SHP77 (cell line): ENCODE results near the gene CNPY3.
A peak's percentile ranks its signal among the peaks of the same experiment; 100 is the strongest.

Experiments used
- DNase-seq, 2 experiments: peaks; one replicate each; lab custom pipeline; 2025; lab: John Stamatoyannopoulos, UW

CNPY3 gene

GRCh38 chr6:42981836-42982235 lies 52.6 kb downstream of the CNPY3 start:
- DNase-seq: no peak

DNA sequence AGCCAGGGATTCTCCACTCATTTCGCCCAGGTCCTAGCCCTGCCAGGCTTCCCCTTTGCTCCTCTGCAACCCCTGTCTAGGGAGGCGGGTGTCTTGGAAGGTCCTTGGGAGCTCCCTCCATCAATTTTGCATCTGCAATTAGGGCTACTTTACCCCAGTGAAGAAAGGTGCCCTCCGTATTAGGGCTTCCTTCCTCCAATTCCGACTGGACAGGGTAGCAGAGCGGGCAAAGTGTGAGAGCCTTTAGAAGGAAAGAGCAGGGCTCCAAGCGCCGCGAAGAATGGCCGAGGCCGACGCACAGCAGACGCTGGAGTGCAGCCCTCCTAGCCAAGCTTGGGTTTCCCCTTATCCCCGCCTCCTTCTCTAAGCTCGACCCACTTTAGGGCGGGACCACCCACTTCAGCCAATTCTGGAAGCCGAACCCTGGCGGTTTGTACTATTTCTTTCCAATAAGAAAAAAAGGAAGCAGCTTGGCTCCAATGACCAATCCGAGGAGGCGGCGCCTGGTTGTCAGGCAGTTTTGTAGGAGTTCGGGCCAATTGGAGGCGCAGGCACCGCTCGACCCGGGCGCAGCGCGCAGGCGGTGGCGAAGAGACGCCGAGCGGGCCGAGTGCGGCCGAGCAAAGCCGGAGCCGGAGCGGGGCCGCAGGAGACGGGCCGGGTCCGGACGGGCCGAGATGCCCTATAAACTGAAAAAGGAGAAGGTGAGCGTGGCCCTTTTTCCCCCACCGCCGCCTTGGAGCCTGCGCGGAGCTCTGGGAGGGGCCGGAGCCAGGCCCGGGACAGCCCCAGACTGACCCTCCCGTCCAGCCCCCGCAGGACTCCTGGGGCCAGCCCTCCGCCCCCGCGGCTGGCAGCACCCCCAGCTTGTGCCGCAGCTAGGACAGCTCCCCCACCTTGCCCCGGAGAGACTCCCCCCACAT lies 55.0 kb downstream of the CNPY3 start, which contains the start of gene PPP2R5D:
PPP2R5D (plus strand) TSS at position 570 of the 923 bp plus-strand sequence; CDS start at position 678, 108 bp downstream.
- DNase-seq: peak; percentile 100

DNA sequence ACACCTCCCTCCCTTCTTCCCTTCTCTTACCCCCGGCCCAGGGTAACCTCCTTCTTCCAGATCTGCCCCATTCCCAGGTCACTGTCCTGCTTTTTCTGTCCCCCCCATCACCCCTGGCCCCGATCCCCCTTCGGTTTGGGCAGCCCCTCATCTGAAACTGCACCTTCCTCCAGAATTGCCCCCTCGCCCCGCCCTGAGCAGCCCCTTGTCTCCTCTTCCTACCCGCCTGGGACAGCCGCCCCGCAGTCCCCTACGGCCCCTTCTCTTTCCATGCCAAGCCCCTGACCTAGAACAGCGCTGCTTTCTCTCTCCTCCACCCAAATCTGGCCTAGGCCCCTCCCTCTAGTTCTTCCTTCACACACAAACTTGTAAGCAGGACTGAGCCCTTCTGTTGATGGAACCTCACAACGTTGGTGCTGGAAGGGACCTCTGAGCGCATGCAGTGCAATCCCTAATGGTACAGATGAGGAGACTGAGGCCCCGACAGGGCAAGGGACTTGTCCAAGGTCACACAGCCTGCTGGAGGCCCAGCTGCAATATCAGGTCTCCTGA lies 55.7 kb downstream of the CNPY3 start:
- no peak for DNase-seq

DNA sequence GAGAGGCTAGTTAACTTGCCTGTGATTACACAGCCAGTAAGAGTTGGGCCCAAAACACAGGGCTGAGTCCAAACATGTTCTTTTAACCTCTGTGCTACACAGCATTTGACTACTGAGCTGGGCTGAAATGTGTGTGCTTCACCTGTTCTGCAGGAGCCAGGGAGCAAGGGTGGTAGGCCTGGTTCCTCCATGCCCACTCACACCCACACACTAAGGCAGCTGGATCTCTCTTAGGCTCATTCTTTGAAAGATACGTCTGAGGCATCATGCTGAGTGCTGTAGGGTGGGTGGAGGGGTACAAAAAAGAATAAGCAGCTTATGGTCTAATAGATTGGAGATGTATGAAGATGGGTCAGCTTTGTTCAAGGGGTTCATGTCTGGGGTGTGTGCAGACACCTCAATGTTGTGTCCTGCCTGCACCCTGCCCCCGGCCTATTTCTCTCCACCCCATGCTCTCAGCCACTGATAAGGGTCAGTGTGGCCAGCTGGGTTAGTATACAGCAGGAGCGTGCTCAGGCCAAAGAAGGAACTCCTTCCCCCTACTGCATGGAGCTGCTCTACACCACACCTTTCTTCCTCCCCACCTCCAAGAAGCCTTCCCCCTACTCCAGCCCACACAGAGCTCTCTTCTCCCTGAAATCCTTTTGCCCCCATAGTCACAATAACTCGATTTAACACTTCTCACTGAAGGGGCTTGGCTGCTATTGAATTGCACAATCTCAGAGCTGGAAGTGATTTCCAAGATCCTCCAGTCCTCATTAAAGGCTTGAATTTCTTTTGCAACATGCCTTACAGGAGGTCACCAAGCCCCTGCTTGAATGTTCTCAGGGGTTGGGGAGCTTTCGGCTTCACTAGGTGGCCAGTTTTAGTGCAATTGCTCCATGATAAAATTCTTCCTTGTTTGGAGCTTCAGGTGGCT lies 58.5 kb downstream of the CNPY3 start:
- DNase-seq: no peak

- DNase-seq: no peak
Measured at GRCh38 chr6:42988486-42989020, 59.3 kb downstream of the CNPY3 start.
